HG03066 (cell line): ENCODE results near the gene C5orf15.
"Not testable (repeated sequence)": the region's sequence is repeated elsewhere in the genome, so short reads cannot be mapped to it uniquely, and the experiment has no call there.

Experiments
- ATAC-seq: cut with Tn5 transposase; IDR thresholded peaks from one replicate; pipeline ENCODE4 v1.9.1; 2021; ENCODE audit warnings: low read depth; ENCODE audit not compliant: unreplicated experiment

The C5orf15 gene

DNA sequence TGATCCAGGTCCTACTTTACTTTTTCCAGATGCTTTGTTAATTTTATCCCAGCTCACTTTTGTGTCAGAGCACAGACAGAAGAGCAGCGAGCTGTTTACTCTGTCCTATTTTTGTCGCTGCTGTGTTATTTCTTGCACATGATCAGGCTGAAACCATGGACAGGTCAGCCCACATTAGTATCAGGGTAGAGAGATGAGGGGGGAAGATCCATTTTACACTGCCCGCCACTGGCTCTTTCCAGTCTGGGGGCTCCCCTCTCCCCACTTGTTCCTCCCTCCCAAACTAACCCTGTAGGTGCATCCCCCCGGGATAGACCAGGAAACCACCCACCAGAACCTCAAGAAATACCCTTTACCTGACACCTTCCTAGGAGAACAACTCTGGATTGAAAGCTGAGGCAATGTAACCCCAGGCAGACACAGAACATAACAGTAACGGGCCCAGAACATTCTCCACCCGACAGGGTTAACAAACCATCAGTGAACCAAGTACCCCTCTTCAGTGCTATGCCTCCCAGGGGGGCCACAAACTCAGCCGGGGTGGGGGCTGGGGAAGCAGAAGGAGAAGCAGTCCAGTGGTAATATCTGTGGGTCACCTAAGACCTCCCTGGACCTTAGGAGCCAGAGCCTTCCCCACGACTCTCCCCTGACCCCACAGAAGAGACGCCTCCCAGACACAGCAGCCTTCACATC, 26.0 kb upstream of the C5orf15 start:
- no peak for ATAC-seq

GRCh38 chr5:133993185-133993936, 24.9 kb upstream of the C5orf15 start:
- ATAC-seq, result no peak

GRCh38 chr5:133992429-133993155, 24.2 kb upstream of the C5orf15 start:
- ATAC-seq, result no peak

DNA sequence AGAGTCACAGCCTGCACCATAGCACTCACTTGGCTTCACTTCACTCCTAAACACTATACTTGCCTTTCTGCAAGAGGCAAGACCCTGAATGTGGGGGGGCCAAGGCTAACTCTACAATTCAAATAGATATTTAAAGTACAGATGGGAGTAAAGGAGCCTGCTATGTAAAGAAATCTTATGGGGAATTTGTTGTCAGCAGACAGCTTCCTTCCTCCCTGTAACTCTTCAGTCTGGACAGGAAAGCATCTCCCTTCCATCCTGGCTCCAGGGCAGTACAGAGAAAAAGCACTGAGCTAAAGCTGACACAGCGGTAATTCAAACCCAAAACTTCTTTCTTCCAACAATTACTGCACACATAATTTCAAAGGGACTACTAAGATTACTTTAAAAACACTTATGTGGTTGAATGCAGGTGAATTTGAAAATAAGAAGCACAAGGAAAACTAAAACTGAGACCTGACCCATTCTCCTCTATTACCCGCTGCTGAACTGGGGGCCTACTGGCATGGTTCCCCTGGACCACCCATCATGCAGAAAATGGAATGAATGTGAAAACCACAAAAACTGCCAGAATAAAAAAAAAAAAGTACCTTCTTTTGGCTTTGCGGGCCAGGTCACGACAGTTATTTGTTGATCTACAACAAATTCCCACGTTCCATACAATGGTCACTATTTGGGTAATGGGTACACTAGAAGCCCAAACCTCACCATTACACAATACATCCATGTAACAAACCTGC, 22.9 kb upstream of the C5orf15 start:
- no peak for ATAC-seq

GRCh38 chr5:133990396-133990795, 22.0 kb upstream of the C5orf15 start:
- no peak for ATAC-seq

DNA sequence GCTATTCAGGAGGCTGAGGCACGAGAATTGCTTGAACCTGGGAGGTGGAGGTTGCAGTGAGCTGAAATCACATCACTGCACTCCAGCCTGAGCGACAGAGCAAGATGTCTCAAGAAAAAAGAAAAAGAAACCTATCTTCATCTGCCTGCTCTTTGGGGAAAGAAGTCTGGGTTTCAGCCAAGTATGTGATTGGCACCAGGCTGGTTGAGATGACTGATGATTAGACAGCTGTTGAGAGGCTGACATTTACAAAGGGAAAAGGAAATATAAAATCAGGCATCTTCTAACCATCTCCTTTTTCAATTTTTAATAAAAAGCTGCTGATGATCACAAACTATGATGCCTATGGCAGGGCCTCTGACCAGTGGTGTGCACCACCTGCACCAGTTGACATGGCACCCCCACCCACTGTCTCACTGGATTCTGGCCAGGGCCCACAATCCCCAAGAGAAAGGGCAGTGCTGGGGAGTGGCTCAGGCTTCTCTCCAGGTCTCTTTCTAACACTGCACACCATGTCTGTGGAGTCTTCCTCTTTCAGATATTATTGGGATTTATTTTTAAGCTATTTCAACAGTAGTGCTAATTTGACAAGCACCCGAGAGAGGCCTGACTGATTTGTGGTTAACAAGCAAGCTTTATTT, 17.2 kb upstream of the C5orf15 start:
- no peak for ATAC-seq

DNA sequence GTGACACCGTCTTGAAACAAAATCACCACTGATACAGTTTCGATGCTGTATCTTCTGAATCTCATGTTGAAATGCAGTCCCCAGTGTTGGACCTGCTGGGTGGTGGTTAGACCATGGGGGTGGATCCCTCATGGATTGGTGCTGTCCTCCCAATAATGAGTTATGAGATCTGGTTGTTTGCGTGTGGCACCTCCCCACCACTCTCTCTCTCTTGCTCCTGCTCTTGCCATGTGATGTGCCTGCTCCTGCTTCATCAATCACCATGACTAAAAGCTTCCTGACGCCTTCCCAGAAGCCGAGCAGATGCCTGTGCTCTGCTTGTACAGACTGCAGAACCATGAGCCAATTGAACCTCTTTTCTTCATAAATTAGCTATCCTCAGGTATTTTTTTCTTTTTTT, 15.2 kb upstream of the C5orf15 start:
- no peak for ATAC-seq

DNA sequence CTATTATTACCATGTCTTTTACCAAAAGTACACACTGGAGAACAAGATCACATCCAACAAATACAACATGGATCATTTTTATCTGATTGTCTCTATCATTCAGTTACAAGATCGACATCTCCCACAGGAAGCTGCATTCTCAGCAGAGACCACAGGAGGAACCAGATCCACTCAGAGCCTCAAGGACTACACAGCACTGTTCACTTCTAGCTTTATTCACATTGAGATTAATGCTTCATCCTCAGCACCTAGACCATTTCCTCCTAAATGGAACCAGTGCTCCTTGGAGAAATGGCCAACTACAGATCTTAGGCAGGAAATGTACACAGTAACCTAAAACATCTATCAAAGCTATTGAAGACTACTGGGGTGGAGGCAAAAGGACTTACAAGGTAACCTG, 13.3 kb upstream of the C5orf15 start:
- ATAC-seq, result no peak

DNA sequence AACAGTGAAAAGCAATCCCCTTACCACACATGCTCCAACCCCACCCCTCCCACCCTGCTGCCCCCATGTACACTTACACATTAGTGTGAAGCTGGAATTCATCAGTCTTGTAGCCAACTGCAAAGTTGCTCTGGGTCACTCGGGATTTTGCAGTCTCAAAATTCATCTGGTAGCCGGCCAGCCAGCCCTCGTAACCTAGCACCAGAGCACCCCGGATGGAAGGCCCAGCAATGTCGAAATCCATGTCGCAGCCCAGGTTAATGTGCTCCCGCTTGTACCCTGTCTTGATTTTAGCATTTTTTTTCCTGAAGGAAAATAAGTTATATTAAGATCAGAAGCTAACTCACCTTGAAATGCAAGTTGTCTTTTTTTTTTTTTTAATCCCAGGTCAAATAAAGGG, 12.2 kb upstream of the C5orf15 start:
- ATAC-seq, result no peak

- no peak for ATAC-seq
Measured at GRCh38 chr5:133978943-133979342, 10.5 kb upstream of the C5orf15 start.

DNA sequence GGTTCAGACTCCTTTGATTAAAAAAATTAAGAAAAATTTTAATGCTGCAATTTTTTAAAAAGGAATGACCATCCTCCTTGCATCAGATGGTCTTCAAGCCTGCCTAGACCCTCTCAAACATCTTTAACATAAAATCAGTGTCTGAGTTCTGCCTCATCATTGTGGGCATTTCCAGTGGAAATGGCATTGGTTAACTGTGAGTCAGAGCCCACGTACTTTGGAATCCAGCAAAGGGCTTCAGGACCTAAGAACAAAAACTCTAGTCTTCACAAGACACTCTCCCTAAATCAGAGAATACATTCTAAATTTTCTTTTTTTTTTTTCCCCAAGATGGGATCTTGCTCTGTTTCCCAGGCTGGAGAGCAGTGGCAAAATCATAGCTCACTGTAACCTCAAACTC, 9.4 kb upstream of the C5orf15 start:
- ATAC-seq, result no peak

DNA sequence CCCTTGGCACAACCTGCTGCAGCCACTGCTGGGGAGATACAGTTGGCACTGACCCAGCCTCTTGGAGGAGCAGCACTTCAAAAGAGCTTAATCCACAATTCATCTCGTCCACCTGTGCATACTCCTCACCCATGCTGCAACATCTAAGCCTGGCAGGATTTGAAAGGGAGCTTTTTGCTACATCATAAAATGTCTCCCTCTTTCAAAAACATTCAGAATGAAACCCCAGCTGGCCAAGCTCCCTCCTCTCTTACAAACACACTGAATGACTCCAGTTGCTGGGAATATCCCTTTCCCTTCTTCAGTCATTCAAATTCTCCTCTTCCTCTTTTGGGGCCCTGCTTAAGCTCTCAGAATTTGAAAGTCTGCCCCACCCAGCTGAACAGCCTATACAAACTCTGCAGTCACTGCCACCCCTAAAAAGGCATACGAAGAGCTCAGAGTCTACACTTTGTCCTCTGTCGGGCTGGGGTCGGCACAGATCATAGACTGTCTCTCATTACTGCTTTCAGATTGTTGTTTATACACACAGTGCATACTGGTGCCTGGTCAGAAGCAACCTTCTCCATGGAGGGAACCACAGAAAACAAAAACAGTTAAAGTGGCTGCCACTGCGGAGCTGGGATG, 8.8 kb upstream of the C5orf15 start:
- ATAC-seq, result no peak

- not testable (repeated sequence) for ATAC-seq
Measured at GRCh38 chr5:133975546-133975945, 7.1 kb upstream of the C5orf15 start.

- no peak for ATAC-seq
Measured at GRCh38 chr5:133974142-133974541, 5.7 kb upstream of the C5orf15 start.

DNA sequence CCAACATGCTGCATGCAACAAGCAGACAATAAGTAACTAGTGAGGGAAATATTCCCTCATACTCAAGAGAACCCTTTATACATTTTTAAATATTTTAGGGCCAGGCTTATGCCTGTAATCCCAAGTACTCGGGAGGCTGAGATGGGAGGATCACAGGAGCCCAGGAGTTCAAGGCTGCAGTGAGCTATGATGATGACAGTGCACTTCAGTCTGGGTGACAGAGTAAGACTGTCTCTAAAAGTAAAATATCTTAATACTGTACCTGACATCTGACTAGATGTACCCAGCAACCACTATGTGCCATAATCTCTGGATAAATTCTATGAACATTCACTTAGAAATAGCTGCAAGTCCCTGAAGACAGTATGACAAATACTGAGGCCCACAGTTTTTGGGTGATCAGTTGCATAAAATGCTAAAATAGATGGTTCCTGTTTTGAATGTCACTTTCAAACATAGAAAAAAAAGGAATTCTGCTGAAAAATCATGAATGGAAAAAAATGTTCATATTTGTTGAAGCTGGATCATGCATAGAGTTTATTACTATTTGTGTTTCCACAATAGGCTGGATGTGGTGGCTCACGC, 2.0 kb upstream of the C5orf15 start:
- no peak for ATAC-seq

GRCh38 chr5:133969654-133970324, 1.4 kb upstream of the C5orf15 start:
- ATAC-seq, result no peak

DNA sequence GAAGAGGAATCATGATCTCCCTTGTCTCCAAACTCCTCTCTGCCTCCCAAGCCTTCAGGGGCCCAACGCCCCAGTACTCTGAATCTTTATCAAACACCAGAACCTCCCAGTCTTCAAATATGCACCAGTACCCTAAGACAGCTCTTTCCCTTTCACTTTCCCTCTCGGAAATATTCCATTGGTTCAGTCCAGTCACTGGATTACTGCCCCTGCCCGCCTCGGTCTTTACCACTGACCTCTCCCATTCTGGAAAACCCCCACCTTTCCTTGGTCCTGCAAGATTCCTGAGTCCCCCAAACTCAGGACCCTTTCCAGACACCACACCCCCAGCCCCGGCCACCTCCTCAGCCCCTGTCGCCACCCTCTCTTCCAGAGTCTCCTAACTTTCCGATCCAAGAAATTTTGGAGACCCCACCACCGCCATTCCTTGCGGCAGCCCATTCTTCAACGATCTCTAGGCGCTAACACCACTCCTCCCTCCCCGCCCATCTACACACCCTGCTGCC, 674 bp downstream of the C5orf15 start:
- ATAC-seq, result peak; percentile 7

DNA sequence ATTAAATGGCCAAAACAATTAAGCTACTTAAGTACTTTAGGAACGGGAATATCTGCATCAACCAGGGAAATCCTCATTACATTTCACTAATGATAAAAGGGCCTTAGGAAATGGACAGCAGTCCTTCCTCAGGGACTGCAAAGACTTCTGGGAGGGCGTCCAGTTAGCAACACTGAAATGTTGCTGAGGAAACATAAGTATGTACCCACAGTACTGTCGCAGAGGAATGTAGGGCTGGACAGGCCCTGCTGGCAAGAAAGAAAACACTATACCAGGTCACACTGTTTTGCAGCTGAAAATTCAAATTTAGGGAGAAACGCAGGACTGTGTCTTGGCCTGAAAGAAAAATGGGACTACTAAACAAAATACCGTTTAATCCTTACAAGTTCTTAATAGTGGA, 1.3 kb downstream of the C5orf15 start:
- ATAC-seq, result no peak

- ATAC-seq, result no peak
Measured at GRCh38 chr5:133966090-133966489, 2.3 kb downstream of the C5orf15 start.
